T-cell (primary cell): ENCODE results near the gene STAB1. TPM values are rescaled to one million over a fixed set of nuclear protein-coding genes. Genes with fewer than 3 reads are reported as not detected.

ENCODE experiments used
- ATAC-seq, 4 experiments: fragments of 200-7000 bp in 3 of 4; fragments of 150-1000 bp in 1 of 4; cut with Tn5 transposase; replicated peaks in 1 of 4; 1 replicate in 3 of 4; 2 replicates in 1 of 4; pipeline ENCODE4 v1.10.0; 2021; ENCODE audit warnings: moderate library complexity in 3 of 4, mild to moderate bottlenecking in 2 of 4, moderate number of reproducible peaks in 1 of 4
- CTCF ChIA-PET, 2 donors: fragments of 300-600 bp; sonication (Branson Sonifier 250); formaldehyde crosslinking; loops; one replicate each; lab custom pipeline; 2022; ENCODE audit warnings: antibody characterized with exemption in 2 of 2; lab: Charles Lee
- POLR2A ChIA-PET, 2 donors: fragments of 300-600 bp; sonication (Branson Sonifier 250); formaldehyde crosslinking; loops; one replicate each; lab custom pipeline; 2022; ENCODE audit warnings: antibody characterized with exemption in 2 of 2; lab: Charles Lee
- DNase-seq, 35 experiments: peaks; one replicate each; pipeline versions ENCODE4 v3.0.0 to v3.0.0-alpha.2; 2013 to 2023
- H3K27ac ChIP-seq: one replicate; pipeline ENCODE4 v1.5.1; 2013; ENCODE audit warnings: low read length
- H3K27me3 ChIP-seq, 2 experiments: replicated peaks in 1 of 2; 1 replicate in 1 of 2; 2 replicates in 1 of 2; pipeline versions ENCODE4 v1.6.1 to v1.7.0; 2013; ENCODE audit warnings: low read length in 1 of 2, mixed read lengths in 1 of 2; ENCODE audit not compliant: control insufficient read depth in 2 of 2, insufficient read depth in 2 of 2; ENCODE audit errors: extremely low read depth in 1 of 2
- H3K36me3 ChIP-seq, 2 donors: 1 replicate in 1 of 2; 2 replicates in 1 of 2; pipeline versions ENCODE4 v1.6.1 to v1.7.0; 2013; ENCODE audit warnings: low read length in 1 of 2; ENCODE audit not compliant: control insufficient read depth in 2 of 2, insufficient read depth in 1 of 2; ENCODE audit errors: extremely low read depth in 1 of 2
- H3K4me1 ChIP-seq, 2 experiments: 1 replicate in 1 of 2; 2 replicates in 1 of 2; pipeline versions ENCODE4 v1.6.1 to v1.7.0; 2013; ENCODE audit warnings: low read length in 2 of 2, mixed read lengths in 1 of 2; ENCODE audit not compliant: insufficient read depth in 2 of 2, control insufficient read depth in 1 of 2; ENCODE audit errors: extremely low read depth in 1 of 2
- H3K4me3 ChIP-seq, 2 donors: 1 replicate in 1 of 2; 2 replicates in 1 of 2; pipeline versions ENCODE4 v1.5.1 to v1.7.0; 2013; ENCODE audit warnings: mild to moderate bottlenecking in 2 of 2, low read length in 1 of 2, moderate library complexity in 1 of 2; ENCODE audit not compliant: control insufficient read depth in 1 of 2; ENCODE audit errors: extremely low read depth in 1 of 2
- H3K9me3 ChIP-seq: 2 replicates; pipeline ENCODE4 v1.7.0; 2013
- H3K27ac Mint-ChIP-seq, 2 donors: one replicate each; pipeline ENCODE4 v1.8.0; 2020 to 2021; ENCODE audit warnings: mild to moderate bottlenecking in 2 of 2, mixed read lengths in 2 of 2
- H3K27me3 Mint-ChIP-seq, 2 donors: one replicate each; pipeline ENCODE4 v1.8.0; 2021 to 2022; ENCODE audit warnings: mixed read lengths in 2 of 2
- H3K36me3 Mint-ChIP-seq: one replicate; pipeline ENCODE4 v1.8.0; 2021; ENCODE audit warnings: mixed read lengths
- H3K4me1 Mint-ChIP-seq, 3 donors: one replicate each; pipeline ENCODE4 v1.8.0; 2020 to 2022; ENCODE audit warnings: mixed read lengths in 3 of 3, mild to moderate bottlenecking in 1 of 3
- H3K4me3 Mint-ChIP-seq, 3 donors: one replicate each; pipeline ENCODE4 v1.8.0; 2020 to 2022; ENCODE audit warnings: mild to moderate bottlenecking in 3 of 3, mixed read lengths in 3 of 3, moderate library complexity in 3 of 3
- H3K9me3 Mint-ChIP-seq, 3 donors: one replicate each; pipeline ENCODE4 v1.8.0; 2020 to 2022; ENCODE audit warnings: mixed read lengths in 3 of 3
- WGBS: methylation state at CpG from one replicate; pipeline ENCODE4 v1.1.5; 2013; ENCODE audit warnings: missing lambda C conversion rate; ENCODE audit not compliant: insufficient coverage; 5-methylcytosine and 5-hydroxymethylcytosine counted together
- total RNA-seq, 35 experiments: library from RNA in 6 of 35; stranded (reverse) in 6 of 35; fragments of 120-200 nt in 1 of 35; gene quantifications; one replicate each; pipeline versions ENCODE4 v1.2.1 to v1.2.4 and lab custom pipeline; 2013 to 2026

STAB1 gene
- total RNA-seq, 5 donors from 2014 or later (not counting 1 experiment from before 2014, with no cell fraction given) = 0.38 to 2.2 (median 1.7) TPM

GRCh38 chr3:52479877-52480575 lies 15.1 kb upstream of the STAB1 start:
- no peaks in the 10 kb centered on the region for H3K4me1 Mint-ChIP-seq
- ChIA-PET CTCF (no interaction called here), POLR2A (no interaction called here)

GRCh38 chr3:52480768-52481715 lies 14.1 kb upstream of the STAB1 start:
- Histone ChIP-seq H3K36me3 (peaks cover 42 to 75% of the 10 kb centered on the region in 2 donors), H3K4me3 (no peak overlapping the region), H3K27ac (no peak overlapping the region), H3K4me1 (no peaks in the 10 kb centered on the region), H3K27me3 (no peaks in the 10 kb centered on the region), H3K9me3 (no peaks in the 10 kb centered on the region)
- H3K27ac Mint-ChIP-seq = no peak overlapping the region
- POLR2A ChIA-PET = no interaction called here
- DNase-seq (no peak), ATAC-seq (no peak)
- no peaks in the 10 kb centered on the region for H3K4me1 Mint-ChIP-seq
- no peaks in the 10 kb centered on the region for H3K27me3 Mint-ChIP-seq
- H3K9me3 Mint-ChIP-seq = no peaks in the 10 kb centered on the region
- CTCF ChIA-PET = no interaction called here
- peaks cover 33% of the 10 kb centered on the region for H3K36me3 Mint-ChIP-seq
- H3K4me3 Mint-ChIP-seq = no peak overlapping the region
- 97% methylated on average over 17 of the region's 27 CpGs for WGBS

More at GRCh38 chr3:52479877-52480575, 15.1 kb upstream of the STAB1 start:
- no peak overlapping the region for H3K4me3 ChIP-seq
- Mint-ChIP-seq H3K27ac (no peak overlapping the region), H3K27me3 (no peaks in the 10 kb centered on the region), H3K9me3 (no peaks in the 10 kb centered on the region), H3K4me3 (no peak overlapping the region), H3K36me3 (peaks cover 38% of the 10 kb centered on the region)
- no peak overlapping the region for H3K27ac ChIP-seq
- no peaks in the 10 kb centered on the region for H3K27me3 ChIP-seq
- WGBS = 94% methylated on average over 7 of the region's 16 CpGs
- H3K36me3 ChIP-seq = peaks cover 38 to 78% of the 10 kb centered on the region in 2 donors
- ATAC-seq (no peak), DNase-seq (no peak)
- no peaks in the 10 kb centered on the region for H3K4me1 ChIP-seq
- H3K9me3 ChIP-seq = no peaks in the 10 kb centered on the region

- ATAC-seq = no peak
- peaks cover 33% of the 10 kb centered on the region for H3K36me3 Mint-ChIP-seq
- no peak overlapping the region for H3K4me3 Mint-ChIP-seq
- peaks cover 41 to 74% of the 10 kb centered on the region in 2 donors for H3K36me3 ChIP-seq
- no peaks in the 10 kb centered on the region for H3K27me3 ChIP-seq
- no peaks in the 10 kb centered on the region for H3K4me1 ChIP-seq
- 94% methylated on average over 22 of the region's 23 CpGs for WGBS
- no peaks in the 10 kb centered on the region for H3K9me3 ChIP-seq
- no peak overlapping the region for H3K27ac Mint-ChIP-seq
- no peak overlapping the region for H3K4me3 ChIP-seq
- H3K4me1 Mint-ChIP-seq = no peaks in the 10 kb centered on the region
- no peaks in the 10 kb centered on the region for H3K9me3 Mint-ChIP-seq
- ChIA-PET CTCF (no interaction called here), POLR2A (no interaction called here)
- peak in 5 of 35 experiments; percentile 11 to 34 (median 16) for DNase-seq
- H3K27ac ChIP-seq = no peak overlapping the region
- no peaks in the 10 kb centered on the region for H3K27me3 Mint-ChIP-seq
Observed at GRCh38 chr3:52481819-52482521, 13.2 kb upstream of the STAB1 start.

GRCh38 chr3:52483081-52483480 lies 12.1 kb upstream of the STAB1 start:
- Histone ChIP-seq H3K4me1 (no peaks in the 10 kb centered on the region), H3K27me3 (no peaks in the 10 kb centered on the region), H3K27ac (no peak overlapping the region), H3K4me3 (no peak overlapping the region), H3K9me3 (no peaks in the 10 kb centered on the region), H3K36me3 (peaks cover 35 to 74% of the 10 kb centered on the region in 2 donors)
- ChIA-PET CTCF (no interaction called here), POLR2A (no interaction called here)
- no peaks in the 10 kb centered on the region for H3K27me3 Mint-ChIP-seq
- DNase-seq (no peak), ATAC-seq (no peak)
- WGBS = 96% methylated on average over 11 of the region's 14 CpGs
- peaks cover 35% of the 10 kb centered on the region for H3K36me3 Mint-ChIP-seq
- H3K27ac Mint-ChIP-seq = no peak overlapping the region
- no peaks in the 10 kb centered on the region for H3K9me3 Mint-ChIP-seq
- H3K4me3 Mint-ChIP-seq = no peak overlapping the region
- H3K4me1 Mint-ChIP-seq = no peaks in the 10 kb centered on the region

- Histone ChIP-seq H3K4me3 (no peak overlapping the region), H3K27ac (no peak overlapping the region), H3K27me3 (no peaks in the 10 kb centered on the region), H3K4me1 (no peaks in the 10 kb centered on the region), H3K36me3 (peaks cover 32 to 73% of the 10 kb centered on the region in 2 donors), H3K9me3 (no peaks in the 10 kb centered on the region)
- Mint-ChIP-seq H3K4me1 (no peaks in the 10 kb centered on the region), H3K9me3 (no peaks in the 10 kb centered on the region), H3K27me3 (no peaks in the 10 kb centered on the region), H3K4me3 (no peak overlapping the region), H3K27ac (no peak overlapping the region), H3K36me3 (peaks cover 32% of the 10 kb centered on the region)
- DNase-seq (no peak), ATAC-seq (no peak)
- CTCF ChIA-PET = no interaction called here
- WGBS = 99% methylated on average over 8 of the region's 13 CpGs
- POLR2A ChIA-PET = no interaction called here
Observed at GRCh38 chr3:52483577-52484381, 11.4 kb upstream of the STAB1 start.
